SK-N-SH (cell line): ENCODE measurements around the gene LMTK2.

Experiments used
- CTCF ChIP-seq: fragments of 200-600 bp; sonication (generic); IDR thresholded peaks from 2 replicates; pipeline ENCODE4 v1.6.1; 2017; ENCODE audit warnings: antibody characterized with exemption, mild to moderate bottlenecking, moderate library complexity
- EP300 ChIP-seq, 2 experiments: IDR thresholded peaks; 2 replicates each; pipeline versions ENCODE4 v1.4.0 to v1.6.1; 2012; ENCODE audit warnings: borderline replicate concordance in 1 of 2, low read depth in 1 of 2, low read length in 1 of 2

GRCh38 chr7:98189559-98189958 lies 82.9 kb downstream of the LMTK2 start:
- no peak for TF ChIP-seq CTCF
- TF ChIP-seq EP300 (IDR thresholded peaks at IDR 0.05; ENCODE audit: borderline replicate concordance in 1 of 2, low read depth in 1 of 2, low read length in 1 of 2): no peak
